NB4 (cell line): ENCODE results near the gene NTM.

Source experiments
- CTCF ChIP-seq: IDR thresholded peaks from one replicate; pipeline ENCODE4 v1.5.1; 2012; ENCODE audit warnings: low read depth, low read length
- MAX ChIP-seq: IDR thresholded peaks from 2 replicates; pipeline ENCODE4 v1.6.1; 2011; ENCODE audit warnings: low read depth, low read length
- MYC ChIP-seq: IDR thresholded peaks from 2 replicates; pipeline ENCODE4 v1.6.1; 2011; ENCODE audit warnings: low read depth, low read length
- POLR2A ChIP-seq: IDR thresholded peaks from 2 replicates; pipeline ENCODE4 v1.6.1; 2011; ENCODE audit warnings: mild to moderate bottlenecking; ENCODE audit not compliant: insufficient read length; ENCODE audit errors: extremely low read depth

- TF ChIP-seq CTCF (no peak), MAX (no peak), POLR2A (no peak), MYC (no peak)
These were observed 311.5 kb downstream of the NTM start for GRCh38 chr11:131681920-131682319.
